Measurements from ENCODE around the gene ZNF454.

Gene ZNF454

DNA sequence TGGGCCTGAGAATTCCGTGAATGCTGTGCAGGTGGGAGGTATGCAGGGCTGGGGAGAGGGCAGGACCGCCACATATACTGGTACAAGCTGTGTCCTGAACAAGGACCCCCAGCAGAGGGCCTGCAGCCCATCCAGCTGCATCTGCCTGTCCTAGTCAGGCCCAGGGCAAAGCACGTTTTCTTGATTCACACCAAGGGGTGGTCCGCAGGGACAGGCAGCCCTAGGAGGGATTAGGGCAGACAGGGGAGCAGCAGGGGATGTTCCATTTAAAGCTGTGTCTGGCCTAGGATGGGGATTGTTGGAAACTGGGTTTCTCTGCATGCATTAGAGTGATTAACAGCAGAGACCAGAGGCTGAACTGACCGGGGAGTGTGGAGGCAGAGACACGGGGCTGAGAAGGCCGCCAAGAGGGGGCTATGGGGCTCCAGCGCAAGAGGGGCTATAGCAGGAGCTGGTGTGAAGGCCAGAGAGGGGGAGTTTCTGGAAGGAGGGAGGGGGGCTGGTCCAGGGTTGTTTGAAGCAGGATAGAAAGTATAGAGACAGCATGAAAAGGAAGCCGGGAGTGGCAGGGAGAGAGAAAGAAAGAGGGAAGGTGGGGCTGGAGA, 51.4 kb downstream of the ZNF454 start:
- in situ Hi-C loops (cut with HindIII; ENCODE audit: low sequenced_read_pairs) = no loop called here

DNA sequence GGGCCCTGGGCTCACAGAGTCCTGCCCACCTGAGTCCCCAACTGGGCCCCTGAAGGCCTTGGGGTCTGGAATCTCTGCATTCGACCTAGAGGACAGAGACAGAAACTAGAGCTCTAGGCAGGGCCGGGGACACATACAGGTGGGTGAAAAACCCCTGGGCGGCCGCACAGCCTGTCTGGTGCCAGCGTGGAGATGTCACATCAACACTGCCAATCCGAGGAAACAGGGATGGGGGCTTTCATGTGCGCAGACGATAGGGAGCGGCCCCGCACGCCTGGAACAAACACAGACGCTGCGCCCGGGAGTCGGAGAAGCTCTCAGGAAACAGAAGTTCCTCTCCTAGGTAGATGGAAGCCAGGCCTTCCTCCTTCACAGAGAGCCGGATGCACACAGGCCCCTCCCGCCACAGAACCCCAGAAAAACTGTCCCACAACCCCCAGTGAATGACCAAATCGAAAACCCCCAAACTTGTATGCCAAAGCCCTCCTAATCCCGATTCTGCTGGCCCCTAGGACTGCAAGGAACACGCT, 52.3 kb downstream of the ZNF454 start:
- in situ Hi-C loops (cut with HindIII; ENCODE audit: low sequenced_read_pairs) = no loop called here

DNA sequence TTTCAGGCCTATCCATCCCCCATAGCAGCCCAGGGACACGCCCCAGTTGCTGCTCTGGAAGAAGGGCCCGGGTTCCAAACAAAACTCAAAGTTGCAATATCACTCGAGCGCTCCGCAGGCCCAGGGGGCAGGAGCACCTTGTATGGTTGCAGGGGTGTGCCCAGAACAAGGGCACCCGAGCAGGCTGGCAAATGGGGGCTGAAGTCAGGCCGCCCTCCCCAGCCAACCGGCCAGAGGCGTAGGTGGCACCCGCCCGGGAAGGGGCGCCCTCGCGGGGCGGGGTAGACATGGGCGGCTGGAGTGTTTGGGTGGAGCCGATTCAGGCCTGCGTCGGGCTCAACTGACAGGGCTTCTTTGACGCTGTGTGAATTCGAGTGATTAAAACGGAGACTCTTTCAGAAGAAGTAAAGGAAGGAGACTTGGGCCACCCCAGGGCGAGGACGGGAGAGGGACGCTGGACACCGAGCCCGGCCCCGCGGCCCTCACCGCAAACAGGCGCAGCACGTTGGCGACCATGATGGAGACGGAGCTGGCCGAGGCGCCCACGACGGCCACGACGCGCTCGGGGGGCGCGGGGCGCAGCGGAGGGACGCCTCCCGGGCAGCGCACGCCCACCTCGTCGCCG, 53.1 kb downstream of the ZNF454 start:
- in situ Hi-C loops (cut with HindIII; ENCODE audit: low sequenced_read_pairs) = no loop called here

DNA sequence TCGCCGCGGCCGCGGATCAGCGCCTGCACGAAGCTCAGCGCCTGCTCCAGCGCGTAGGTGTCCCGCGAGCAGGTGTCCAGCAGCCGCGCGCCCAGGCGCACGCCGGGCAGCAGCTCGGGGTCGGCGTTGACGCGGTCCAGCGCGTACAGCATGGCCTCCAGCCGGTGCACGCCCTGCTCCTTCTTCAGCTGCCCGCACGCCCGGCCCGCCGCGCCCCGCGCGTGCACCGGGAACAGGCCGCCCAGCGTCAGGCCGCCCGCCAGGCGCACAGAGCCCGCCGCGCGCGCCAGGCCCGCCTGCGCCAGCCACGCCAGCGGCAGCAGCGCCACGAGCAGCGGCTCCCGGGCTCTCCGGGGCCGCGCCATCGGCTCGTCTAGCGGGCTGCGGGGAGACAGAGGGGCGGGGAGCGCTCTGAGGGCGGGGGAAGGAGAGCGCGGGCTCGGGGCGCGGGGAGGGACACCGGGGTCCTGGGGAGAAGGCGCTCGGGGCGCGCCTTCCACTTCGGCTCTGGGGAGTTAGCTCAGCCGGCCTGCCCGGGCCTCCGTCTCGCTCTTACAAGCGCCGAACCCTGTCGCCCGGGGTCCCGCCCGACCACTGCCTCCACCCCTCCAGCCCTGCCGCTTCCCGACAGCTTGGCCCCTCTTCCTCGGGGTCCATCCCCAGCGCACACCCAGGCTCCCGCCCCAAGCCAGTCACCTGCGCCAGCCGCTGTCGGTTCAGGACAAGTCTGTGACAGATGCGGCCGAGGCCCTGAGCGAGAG, 53.8 kb downstream of the ZNF454 start, which contains the start of gene GRM6:
Gene GRM6, minus strand, starts transcription at position 741 of the 761 bp plus-strand sequence. Its CDS starts 376 bp downstream, at position 365.
- in situ Hi-C loops (cut with HindIII; ENCODE audit: low sequenced_read_pairs) = no loop called here

DNA sequence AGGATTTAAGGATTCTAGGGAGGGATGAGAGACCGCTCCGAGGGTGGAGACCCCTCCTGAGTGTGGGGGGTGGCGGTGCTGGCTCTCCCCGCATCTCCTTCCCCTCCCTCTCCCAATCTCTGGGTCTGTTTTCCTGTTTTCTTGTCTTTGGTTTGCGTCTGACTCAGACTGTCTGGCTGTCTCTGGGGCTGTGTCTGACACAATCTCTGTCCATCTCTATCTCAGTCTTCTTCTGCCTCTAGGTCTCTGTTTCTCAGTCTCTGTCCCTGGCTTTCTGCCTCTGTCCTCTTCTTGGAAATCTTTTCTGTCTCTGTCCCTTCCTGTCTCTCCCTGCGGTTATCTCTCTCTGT, 54.3 kb downstream of the ZNF454 start:
- in situ Hi-C loops (cut with HindIII; ENCODE audit: low sequenced_read_pairs) = no loop called here

DNA sequence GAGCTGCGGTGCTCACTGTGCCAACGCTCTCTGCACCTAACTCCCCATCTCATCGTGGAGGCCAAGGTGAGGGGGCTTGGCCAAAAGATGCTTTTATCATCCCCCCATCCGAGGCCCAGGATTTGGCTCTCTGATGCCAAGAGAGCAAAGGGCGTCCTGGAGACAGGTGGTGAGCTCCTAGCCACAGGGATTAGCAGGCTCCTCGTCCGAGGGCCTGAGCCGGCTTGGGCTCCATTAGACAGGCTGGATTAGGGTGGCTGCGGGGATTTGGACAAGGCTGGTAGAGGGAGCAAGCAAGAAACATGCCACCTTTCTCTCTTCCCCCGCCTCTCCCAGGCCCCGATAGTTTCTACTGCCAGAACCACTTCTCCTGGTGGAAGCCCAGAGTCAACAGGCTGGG, 55.2 kb downstream of the ZNF454 start:
- in situ Hi-C loops (cut with HindIII; ENCODE audit: low sequenced_read_pairs) = no loop called here

DNA sequence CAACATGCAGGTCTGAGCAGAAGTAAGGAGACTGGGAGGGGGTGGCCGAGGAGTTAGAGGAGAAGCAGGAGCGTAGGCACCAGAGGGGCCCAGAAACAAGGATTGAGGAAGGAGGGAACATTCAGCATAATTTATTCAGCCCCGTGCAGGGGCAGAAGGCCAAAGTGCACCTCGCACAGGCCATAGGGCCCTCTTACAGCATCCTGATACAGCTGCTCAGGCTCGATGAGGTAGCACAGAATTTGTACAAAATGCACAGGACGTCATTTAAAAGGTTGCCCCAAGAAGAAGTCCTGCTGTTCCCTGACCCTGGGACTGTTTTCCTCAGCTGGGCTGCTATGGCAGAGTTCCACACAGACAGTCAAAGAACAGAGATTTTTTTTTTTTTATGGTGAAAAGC, 56.2 kb downstream of the ZNF454 start:
- in situ Hi-C loops (cut with HindIII; ENCODE audit: low sequenced_read_pairs) = no loop called here

DNA sequence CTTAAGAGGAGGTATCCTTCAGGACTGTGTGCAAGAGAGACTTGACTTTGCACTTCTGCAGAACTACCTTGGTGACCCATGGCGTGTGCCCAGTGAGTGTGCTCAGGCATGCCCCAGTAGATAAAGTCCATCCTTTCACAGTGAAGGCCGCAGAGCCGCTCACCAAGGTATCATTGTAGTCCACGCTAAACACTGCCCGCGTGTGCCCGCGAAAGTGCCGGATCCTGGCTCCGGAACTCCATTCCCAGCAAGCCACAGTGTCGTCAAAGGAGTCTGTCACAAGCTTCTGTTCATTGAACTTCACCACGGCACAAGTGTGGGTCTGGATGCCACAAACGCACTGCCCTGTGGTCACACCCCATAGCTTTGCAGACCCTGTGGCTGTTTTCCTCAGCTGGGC, 57.4 kb downstream of the ZNF454 start:
- in situ Hi-C loops (cut with HindIII; ENCODE audit: low sequenced_read_pairs) = no loop called here

DNA sequence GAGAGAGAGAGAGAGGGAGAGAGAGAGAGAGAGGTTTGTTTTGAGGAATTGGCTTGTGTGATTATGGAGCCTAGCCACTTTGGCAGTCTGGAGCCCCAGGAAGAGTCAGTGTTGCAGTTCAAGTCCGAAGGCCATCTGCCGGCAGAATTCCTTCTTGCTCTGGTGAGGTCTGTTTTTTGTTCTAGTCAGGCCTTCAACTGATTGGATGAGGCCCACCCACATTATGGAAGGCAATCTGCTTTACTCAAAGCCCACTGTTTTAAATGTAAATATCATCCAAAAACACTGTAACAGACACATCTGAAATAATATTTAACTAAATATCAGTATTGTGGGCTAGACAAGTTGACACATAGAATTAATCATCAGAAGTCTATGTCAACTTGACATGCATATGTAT, 65.6 kb downstream of the ZNF454 start:
- in situ Hi-C loops (cut with HindIII; ENCODE audit: low sequenced_read_pairs) = no loop called here

DNA sequence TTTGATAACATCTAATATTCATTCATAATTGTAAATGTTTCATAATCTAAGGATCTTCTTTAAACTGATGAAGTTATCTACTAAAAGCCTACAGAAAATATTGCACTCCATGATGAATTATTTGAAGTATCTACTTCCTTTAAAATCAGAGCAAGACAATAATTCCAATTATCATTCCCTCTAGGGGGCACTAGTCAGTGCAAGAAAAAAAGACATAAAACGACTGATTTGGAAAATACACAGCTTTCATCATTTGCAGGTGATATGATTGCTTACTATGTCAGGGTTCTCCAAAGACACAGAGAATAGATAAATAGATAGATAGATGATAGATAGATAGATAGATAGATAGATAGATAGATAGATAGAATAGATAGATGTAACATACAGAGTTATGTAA, 67.7 kb downstream of the ZNF454 start:
- in situ Hi-C loops (cut with HindIII; ENCODE audit: low sequenced_read_pairs) = no loop called here
